Measurements from ENCODE around the gene HAGHL. TPM values are rescaled to one million over a fixed set of nuclear protein-coding genes. Genes with fewer than 3 reads are reported as not detected.

The HAGHL gene
- total and polyA plus RNA-seq, 2 experiments from 2014 or later, result 15.5 to 31.5 TPM

- 32% methylated on average over 27 of the region's 50 CpGs for WGBS (ENCODE audit: low lambda C conversion rate, missing lambda C conversion rate)
- Histone ChIP-seq H3K9me2 (replicated peaks; ENCODE audit: insufficient read depth) (no peaks in the 10 kb centered on the region), H3K36me3 (replicated peaks; ENCODE audit: insufficient read depth, low read depth) (no peaks in the 10 kb centered on the region), H4K20me1 (ENCODE audit: insufficient read depth, poor library complexity, severe bottlenecking) (no peaks in the 10 kb centered on the region), H3K9me3 (ENCODE audit: low read depth) (no peaks in the 10 kb centered on the region), H2AFZ (no peak overlapping the region), H3K4me3 (no peak overlapping the region), H3K27me3 (peaks cover 87% of the 10 kb centered on the region), H3K27ac (no peak overlapping the region), H3K79me2 (no peaks in the 10 kb centered on the region), H3K4me2 (no peak overlapping the region), H3K4me1 (ENCODE audit: insufficient read depth) (no peaks in the 10 kb centered on the region)
- no peak for DNase-seq (ENCODE audit: low spot score)
- TF ChIP-seq EZH2 (IDR thresholded peaks at IDR 0.05; ENCODE audit: borderline replicate concordance) (no peak), EZH2phosphoT487 (IDR thresholded peaks at IDR 0.05; ENCODE audit: low read depth, severe bottlenecking, unreplicated experiment) (no peak)
- TF ChIP-seq, protein P1, sequence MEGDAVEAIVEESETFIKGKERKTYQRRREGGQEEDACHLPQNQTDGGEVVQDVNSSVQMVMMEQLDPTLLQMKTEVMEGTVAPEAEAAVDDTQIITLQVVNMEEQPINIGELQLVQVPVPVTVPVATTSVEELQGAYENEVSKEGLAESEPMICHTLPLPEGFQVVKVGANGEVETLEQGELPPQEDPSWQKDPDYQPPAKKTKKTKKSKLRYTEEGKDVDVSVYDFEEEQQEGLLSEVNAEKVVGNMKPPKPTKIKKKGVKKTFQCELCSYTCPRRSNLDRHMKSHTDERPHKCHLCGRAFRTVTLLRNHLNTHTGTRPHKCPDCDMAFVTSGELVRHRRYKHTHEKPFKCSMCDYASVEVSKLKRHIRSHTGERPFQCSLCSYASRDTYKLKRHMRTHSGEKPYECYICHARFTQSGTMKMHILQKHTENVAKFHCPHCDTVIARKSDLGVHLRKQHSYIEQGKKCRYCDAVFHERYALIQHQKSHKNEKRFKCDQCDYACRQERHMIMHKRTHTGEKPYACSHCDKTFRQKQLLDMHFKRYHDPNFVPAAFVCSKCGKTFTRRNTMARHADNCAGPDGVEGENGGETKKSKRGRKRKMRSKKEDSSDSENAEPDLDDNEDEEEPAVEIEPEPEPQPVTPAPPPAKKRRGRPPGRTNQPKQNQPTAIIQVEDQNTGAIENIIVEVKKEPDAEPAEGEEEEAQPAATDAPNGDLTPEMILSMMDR (IDR thresholded peaks at IDR 0.05; ENCODE audit: poor library complexity), result no peak
Measured at GRCh38 chr16:704552-705380, 22.1 kb upstream of the HAGHL start.

GRCh38 chr16:705431-706188 is 21.3 kb upstream of the HAGHL start, which contains the start of gene FBXL16:
Gene FBXL16, minus strand, starts transcription at chr16:705801. Its CDS starts 8,396 bp downstream, at chr16:697405.
- no peak for DNase-seq (ENCODE audit: low spot score)
- no peak within 1 kb of the TSS for H2AFZ ChIP-seq
- no peak for TF ChIP-seq EZH2 (IDR thresholded peaks at IDR 0.05; ENCODE audit: borderline replicate concordance)
- TF ChIP-seq EZH2phosphoT487 (IDR thresholded peaks at IDR 0.05; ENCODE audit: low read depth, severe bottlenecking, unreplicated experiment), result no peak
- TF ChIP-seq, protein P1 (IDR thresholded peaks at IDR 0.05; ENCODE audit: poor library complexity), result no peak
- H3K4me1 ChIP-seq (ENCODE audit: insufficient read depth), result no peaks in the 10 kb centered on the region
- H3K79me2 ChIP-seq, result no peaks in the 10 kb centered on the region
- 0% methylated on average over 10 of the region's 115 CpGs for WGBS (ENCODE audit: low lambda C conversion rate, missing lambda C conversion rate)
- no peak within 1 kb of the TSS for H3K27ac ChIP-seq
- no peaks in the 10 kb centered on the region for H4K20me1 ChIP-seq (ENCODE audit: insufficient read depth, poor library complexity, severe bottlenecking)
- peak within 1 kb of the TSS; percentile 54 for H3K4me2 ChIP-seq
- no peaks in the 10 kb centered on the region for H3K36me3 ChIP-seq (replicated peaks; ENCODE audit: insufficient read depth, low read depth)
- no peaks in the 10 kb centered on the region for H3K9me3 ChIP-seq (ENCODE audit: low read depth)
- H3K9me2 ChIP-seq (replicated peaks; ENCODE audit: insufficient read depth), result no peaks in the 10 kb centered on the region
- H3K27me3 ChIP-seq, result peaks cover 85% of the 10 kb centered on the region
- H3K4me3 ChIP-seq, result no peak within 1 kb of the TSS

- Histone ChIP-seq H3K4me2 (peak overlapping the region; percentile 54), H3K27me3 (peaks cover 85% of the 10 kb centered on the region), H2AFZ (no peak overlapping the region), H3K9me3 (ENCODE audit: low read depth) (no peaks in the 10 kb centered on the region), H3K4me1 (ENCODE audit: insufficient read depth) (no peaks in the 10 kb centered on the region), H3K36me3 (replicated peaks; ENCODE audit: insufficient read depth, low read depth) (no peaks in the 10 kb centered on the region), H3K79me2 (no peaks in the 10 kb centered on the region), H3K27ac (no peak overlapping the region), H3K4me3 (no peak overlapping the region), H3K9me2 (replicated peaks; ENCODE audit: insufficient read depth) (no peaks in the 10 kb centered on the region), H4K20me1 (ENCODE audit: insufficient read depth, poor library complexity, severe bottlenecking) (no peaks in the 10 kb centered on the region)
- WGBS (ENCODE audit: low lambda C conversion rate, missing lambda C conversion rate), result 8% methylated on average over 39 of the region's 49 CpGs
- no peak for DNase-seq (ENCODE audit: low spot score)
- peak; percentile 82 for TF ChIP-seq EZH2 (IDR thresholded peaks at IDR 0.05; ENCODE audit: borderline replicate concordance)
- peak; percentile 34 for TF ChIP-seq EZH2phosphoT487 (IDR thresholded peaks at IDR 0.05; ENCODE audit: low read depth, severe bottlenecking, unreplicated experiment)
- TF ChIP-seq, protein P1 (IDR thresholded peaks at IDR 0.05; ENCODE audit: poor library complexity), result no peak
Measured at GRCh38 chr16:706189-707061, 20.5 kb upstream of the HAGHL start.
